ENCODE data around the gene DCDC1. TPM values are rescaled to one million over a fixed set of nuclear protein-coding genes. Genes with fewer than 3 reads are reported as not detected.

Gene DCDC1
- polyA plus RNA-seq, 1 donor = 1.2 TPM

GRCh38 chr11:31397239-31397834 lies 27.8 kb upstream of the DCDC1 start:
- H3K27ac ChIP-seq (ENCODE audit: low read length) = no peak overlapping the region
- H3K27me3 ChIP-seq (ENCODE audit: control insufficient read depth, insufficient read depth, low read length) = no peaks in the 10 kb centered on the region
- no peak overlapping the region for H3K4me3 ChIP-seq (ENCODE audit: low read length)
- no peaks in the 10 kb centered on the region for H3K4me1 ChIP-seq (ENCODE audit: control insufficient read depth, insufficient read depth, low read length)
- peak; percentile 9 to 19 for DNase-seq
- 54% methylated on average over 2 of the region's 5 CpGs for WGBS (ENCODE audit: insufficient coverage, low lambda C conversion rate)
- no peaks in the 10 kb centered on the region for H3K9me3 ChIP-seq (ENCODE audit: control insufficient read depth, low read depth, low read length)
- no peaks in the 10 kb centered on the region for H3K36me3 ChIP-seq (ENCODE audit: control insufficient read depth, insufficient read depth, low read length)

GRCh38 chr11:31387379-31387778 lies 17.8 kb upstream of the DCDC1 start:
- Histone ChIP-seq H3K27ac (ENCODE audit: low read length) (no peak overlapping the region), H3K36me3 (ENCODE audit: control insufficient read depth, insufficient read depth, low read length) (no peaks in the 10 kb centered on the region), H3K27me3 (ENCODE audit: control insufficient read depth, insufficient read depth, low read length) (no peaks in the 10 kb centered on the region), H3K4me3 (ENCODE audit: low read length) (no peak overlapping the region), H3K4me1 (ENCODE audit: control insufficient read depth, insufficient read depth, low read length) (no peaks in the 10 kb centered on the region), H3K9me3 (ENCODE audit: control insufficient read depth, low read depth, low read length) (no peaks in the 10 kb centered on the region)
- no peak for DNase-seq
- no CpG with 5 or more reads among the region's 2 CpGs for WGBS (ENCODE audit: insufficient coverage, low lambda C conversion rate)

GRCh38 chr11:31383116-31383515 lies 13.6 kb upstream of the DCDC1 start:
- WGBS (ENCODE audit: insufficient coverage, low lambda C conversion rate) = no CpG with 5 or more reads among the region's 1 CpG
- H3K27ac ChIP-seq (ENCODE audit: low read length) = no peak overlapping the region
- no peaks in the 10 kb centered on the region for H3K36me3 ChIP-seq (ENCODE audit: control insufficient read depth, insufficient read depth, low read length)
- H3K9me3 ChIP-seq (ENCODE audit: control insufficient read depth, low read depth, low read length) = no peaks in the 10 kb centered on the region
- no peaks in the 10 kb centered on the region for H3K4me1 ChIP-seq (ENCODE audit: control insufficient read depth, insufficient read depth, low read length)
- H3K27me3 ChIP-seq (ENCODE audit: control insufficient read depth, insufficient read depth, low read length) = no peaks in the 10 kb centered on the region
- DNase-seq = no peak
- H3K4me3 ChIP-seq (ENCODE audit: low read length) = no peak overlapping the region

- Histone ChIP-seq H3K27me3 (ENCODE audit: control insufficient read depth, insufficient read depth, low read length) (no peaks in the 10 kb centered on the region), H3K36me3 (ENCODE audit: control insufficient read depth, insufficient read depth, low read length) (peaks cover 2% of the 10 kb centered on the region), H3K9me3 (ENCODE audit: control insufficient read depth, low read depth, low read length) (no peaks in the 10 kb centered on the region), H3K4me3 (ENCODE audit: low read length) (no peak overlapping the region), H3K27ac (ENCODE audit: low read length) (no peak overlapping the region), H3K4me1 (ENCODE audit: control insufficient read depth, insufficient read depth, low read length) (no peaks in the 10 kb centered on the region)
- DNase-seq = no peak
- 100% methylated on average over 1 of the region's 5 CpGs for WGBS (ENCODE audit: insufficient coverage, low lambda C conversion rate)
Observed at GRCh38 chr11:31375879-31376278, 6.3 kb upstream of the DCDC1 start.

DNA sequence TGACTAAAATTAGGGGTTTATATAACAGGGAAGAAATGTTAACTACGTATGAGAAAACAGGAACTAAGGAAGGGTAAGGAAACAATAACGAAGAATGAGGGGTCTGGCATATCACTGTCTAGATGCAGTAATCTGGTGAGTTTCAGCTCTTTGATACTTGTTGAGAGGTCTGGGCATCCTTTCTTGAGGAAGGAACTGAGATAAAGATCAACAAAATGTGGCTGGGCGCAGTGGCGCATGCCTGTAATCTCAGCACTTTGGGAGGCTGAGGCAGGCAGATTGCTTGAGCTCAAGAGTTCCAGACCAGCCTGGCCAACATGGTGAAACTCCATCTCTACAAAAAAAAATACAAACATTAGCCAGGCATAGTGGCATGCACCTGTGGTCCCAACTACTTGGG lies 2.7 kb downstream of the DCDC1 start:
- no peak overlapping the region for H3K27ac ChIP-seq (ENCODE audit: low read length)
- DNase-seq = no peak
- H3K27me3 ChIP-seq (ENCODE audit: control insufficient read depth, insufficient read depth, low read length) = peaks cover 8% of the 10 kb centered on the region
- H3K9me3 ChIP-seq (ENCODE audit: control insufficient read depth, low read depth, low read length) = no peaks in the 10 kb centered on the region
- WGBS (ENCODE audit: insufficient coverage, low lambda C conversion rate) = 67% methylated on average over 2 of the region's 4 CpGs
- H3K4me1 ChIP-seq (ENCODE audit: control insufficient read depth, insufficient read depth, low read length) = peaks cover 4% of the 10 kb centered on the region
- no peak overlapping the region for H3K4me3 ChIP-seq (ENCODE audit: low read length)
- H3K36me3 ChIP-seq (ENCODE audit: control insufficient read depth, insufficient read depth, low read length) = no peaks in the 10 kb centered on the region

GRCh38 chr11:31361743-31362142 lies 7.8 kb downstream of the DCDC1 start:
- no peaks in the 10 kb centered on the region for H3K4me1 ChIP-seq (ENCODE audit: control insufficient read depth, insufficient read depth, low read length)
- no peaks in the 10 kb centered on the region for H3K36me3 ChIP-seq (ENCODE audit: control insufficient read depth, insufficient read depth, low read length)
- no peak overlapping the region for H3K4me3 ChIP-seq (ENCODE audit: low read length)
- peaks cover 3% of the 10 kb centered on the region for H3K27me3 ChIP-seq (ENCODE audit: control insufficient read depth, insufficient read depth, low read length)
- no peaks in the 10 kb centered on the region for H3K9me3 ChIP-seq (ENCODE audit: control insufficient read depth, low read depth, low read length)
- no peak for DNase-seq
- H3K27ac ChIP-seq (ENCODE audit: low read length) = no peak overlapping the region
- WGBS (ENCODE audit: insufficient coverage, low lambda C conversion rate) = no CpG with 5 or more reads among the region's 4 CpGs

- no peaks in the 10 kb centered on the region for H3K9me3 ChIP-seq (ENCODE audit: control insufficient read depth, low read depth, low read length)
- H3K4me1 ChIP-seq (ENCODE audit: control insufficient read depth, insufficient read depth, low read length) = no peaks in the 10 kb centered on the region
- no peaks in the 10 kb centered on the region for H3K36me3 ChIP-seq (ENCODE audit: control insufficient read depth, insufficient read depth, low read length)
- WGBS (ENCODE audit: insufficient coverage, low lambda C conversion rate) = no CpG with 5 or more reads among the region's 5 CpGs
- H3K27ac ChIP-seq (ENCODE audit: low read length) = no peak overlapping the region
- no peak overlapping the region for H3K4me3 ChIP-seq (ENCODE audit: low read length)
- DNase-seq = no peak
- H3K27me3 ChIP-seq (ENCODE audit: control insufficient read depth, insufficient read depth, low read length) = no peaks in the 10 kb centered on the region
Observed at GRCh38 chr11:31355817-31356216, 13.7 kb downstream of the DCDC1 start.

GRCh38 chr11:31355131-31355530 lies 14.4 kb downstream of the DCDC1 start:
- no peak overlapping the region for H3K4me3 ChIP-seq (ENCODE audit: low read length)
- no peaks in the 10 kb centered on the region for H3K4me1 ChIP-seq (ENCODE audit: control insufficient read depth, insufficient read depth, low read length)
- 80% methylated on average over 2 of the region's 2 CpGs for WGBS (ENCODE audit: insufficient coverage, low lambda C conversion rate)
- H3K27me3 ChIP-seq (ENCODE audit: control insufficient read depth, insufficient read depth, low read length) = no peaks in the 10 kb centered on the region
- no peaks in the 10 kb centered on the region for H3K36me3 ChIP-seq (ENCODE audit: control insufficient read depth, insufficient read depth, low read length)
- H3K9me3 ChIP-seq (ENCODE audit: control insufficient read depth, low read depth, low read length) = no peaks in the 10 kb centered on the region
- no peak for DNase-seq
- H3K27ac ChIP-seq (ENCODE audit: low read length) = no peak overlapping the region

- H3K4me3 ChIP-seq (ENCODE audit: low read length) = no peak overlapping the region
- DNase-seq = no peak
- H3K4me1 ChIP-seq (ENCODE audit: control insufficient read depth, insufficient read depth, low read length) = no peaks in the 10 kb centered on the region
- H3K36me3 ChIP-seq (ENCODE audit: control insufficient read depth, insufficient read depth, low read length) = no peaks in the 10 kb centered on the region
- H3K27ac ChIP-seq (ENCODE audit: low read length) = no peak overlapping the region
- H3K9me3 ChIP-seq (ENCODE audit: control insufficient read depth, low read depth, low read length) = no peaks in the 10 kb centered on the region
- H3K27me3 ChIP-seq (ENCODE audit: control insufficient read depth, insufficient read depth, low read length) = no peaks in the 10 kb centered on the region
Observed at GRCh38 chr11:31351168-31351567, 18.4 kb downstream of the DCDC1 start.

DNA sequence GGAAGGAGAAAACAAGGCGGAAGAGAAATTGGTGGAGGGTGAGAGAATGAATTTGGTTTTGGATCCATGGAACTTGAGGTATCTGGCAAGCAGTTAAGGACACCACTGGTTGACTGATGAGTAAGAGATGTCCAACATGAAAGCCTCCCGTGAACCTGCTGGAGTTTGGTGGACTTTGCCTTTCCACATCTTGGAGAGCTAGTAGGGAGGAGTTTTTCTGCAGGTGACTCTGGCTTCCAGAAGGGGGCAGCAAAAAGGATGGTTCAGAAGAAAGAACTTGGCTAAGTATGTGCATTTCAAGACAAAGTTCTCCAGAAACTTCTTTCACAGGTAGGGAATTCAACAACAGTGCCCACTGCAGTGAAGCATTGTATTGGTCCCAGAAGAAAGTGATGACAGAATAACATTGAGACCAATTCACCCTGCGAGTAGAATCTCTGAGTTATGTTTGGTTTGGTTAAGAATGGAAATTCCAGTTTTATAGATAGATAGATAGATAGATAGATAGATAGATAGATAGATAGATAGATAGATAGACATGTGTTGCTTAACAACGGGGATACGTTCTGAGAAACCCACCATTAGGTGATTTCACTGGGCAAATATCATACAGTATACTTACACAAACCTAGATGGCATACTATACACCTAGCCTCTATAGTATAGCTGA lies 28.5 kb downstream of the DCDC1 start:
- H3K9me3 ChIP-seq (ENCODE audit: control insufficient read depth, low read depth, low read length) = no peaks in the 10 kb centered on the region
- no peak overlapping the region for H3K4me3 ChIP-seq (ENCODE audit: low read length)
- H3K36me3 ChIP-seq (ENCODE audit: control insufficient read depth, insufficient read depth, low read length) = no peaks in the 10 kb centered on the region
- H3K27ac ChIP-seq (ENCODE audit: low read length) = no peak overlapping the region
- DNase-seq = peak; percentile 3 to 5
- H3K27me3 ChIP-seq (ENCODE audit: control insufficient read depth, insufficient read depth, low read length) = no peaks in the 10 kb centered on the region
- WGBS (ENCODE audit: insufficient coverage, low lambda C conversion rate) = 87% methylated on average over 3 of the region's 5 CpGs
- no peaks in the 10 kb centered on the region for H3K4me1 ChIP-seq (ENCODE audit: control insufficient read depth, insufficient read depth, low read length)

DNA sequence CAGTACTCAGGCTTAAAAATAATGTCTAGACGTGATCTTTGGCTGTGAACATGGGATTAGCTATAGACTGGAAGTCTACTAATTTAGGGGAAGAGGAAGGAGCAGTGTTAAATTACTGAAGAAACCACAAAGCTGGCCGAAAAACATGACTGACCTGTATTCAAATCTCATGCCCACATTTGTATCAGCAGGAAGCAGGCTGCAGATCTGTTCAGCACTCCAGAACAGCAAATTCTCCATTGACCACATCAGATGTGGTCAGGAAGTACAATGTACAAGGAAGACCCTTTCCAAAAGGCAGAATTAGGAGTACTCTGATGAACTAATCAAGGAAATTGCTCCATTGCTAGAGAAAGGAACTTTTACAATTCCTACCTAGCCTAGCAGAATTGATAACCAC lies 31.7 kb downstream of the DCDC1 start:
- Histone ChIP-seq H3K27ac (ENCODE audit: low read length) (no peak overlapping the region), H3K36me3 (ENCODE audit: control insufficient read depth, insufficient read depth, low read length) (no peaks in the 10 kb centered on the region), H3K27me3 (ENCODE audit: control insufficient read depth, insufficient read depth, low read length) (no peaks in the 10 kb centered on the region), H3K4me1 (ENCODE audit: control insufficient read depth, insufficient read depth, low read length) (no peaks in the 10 kb centered on the region), H3K9me3 (ENCODE audit: control insufficient read depth, low read depth, low read length) (no peaks in the 10 kb centered on the region), H3K4me3 (ENCODE audit: low read length) (no peak overlapping the region)
- no CpG with 5 or more reads among the region's 2 CpGs for WGBS (ENCODE audit: insufficient coverage, low lambda C conversion rate)
- no peak for DNase-seq
